ENCODE data around the gene SNX3. TPM values are rescaled to one million over a fixed set of nuclear protein-coding genes. Genes with fewer than 3 reads are reported as not detected.
A peak's percentile ranks its signal among the peaks of the same experiment; 100 is the strongest.

SNX3 gene
- total RNA-seq, 1 donor from 2014 or later = 179 TPM

DNA sequence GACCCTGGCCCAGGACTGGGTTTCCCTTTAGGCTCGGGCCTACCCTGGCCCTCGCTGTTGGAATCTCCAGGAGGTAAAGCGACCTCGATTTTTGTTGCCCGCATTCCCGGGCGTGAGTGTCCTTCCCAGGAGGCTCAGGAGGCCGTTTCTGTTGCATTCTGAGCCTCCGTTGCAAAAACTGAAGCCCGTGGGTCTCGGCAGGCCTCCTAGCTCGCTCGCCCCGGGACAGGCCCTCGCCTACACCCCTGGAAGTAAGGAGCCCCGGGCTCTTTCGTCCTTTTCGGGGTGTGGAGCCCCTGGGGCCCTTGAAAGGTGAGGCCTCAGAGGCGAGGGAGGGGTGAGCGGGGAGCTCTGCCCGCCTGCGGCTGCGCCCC is 92.8 kb downstream of the SNX3 start:
- Histone ChIP-seq H3K4me1 (peaks cover 50% of the 10 kb centered on the region), H3K27ac (no peak overlapping the region), H3K27me3 (peaks cover 100% of the 10 kb centered on the region), H3K36me3 (no peaks in the 10 kb centered on the region), H3K9me3 (no peaks in the 10 kb centered on the region), H3K4me3 (peak overlapping the region; percentile 26)
- TF ChIP-seq, protein P1, sequence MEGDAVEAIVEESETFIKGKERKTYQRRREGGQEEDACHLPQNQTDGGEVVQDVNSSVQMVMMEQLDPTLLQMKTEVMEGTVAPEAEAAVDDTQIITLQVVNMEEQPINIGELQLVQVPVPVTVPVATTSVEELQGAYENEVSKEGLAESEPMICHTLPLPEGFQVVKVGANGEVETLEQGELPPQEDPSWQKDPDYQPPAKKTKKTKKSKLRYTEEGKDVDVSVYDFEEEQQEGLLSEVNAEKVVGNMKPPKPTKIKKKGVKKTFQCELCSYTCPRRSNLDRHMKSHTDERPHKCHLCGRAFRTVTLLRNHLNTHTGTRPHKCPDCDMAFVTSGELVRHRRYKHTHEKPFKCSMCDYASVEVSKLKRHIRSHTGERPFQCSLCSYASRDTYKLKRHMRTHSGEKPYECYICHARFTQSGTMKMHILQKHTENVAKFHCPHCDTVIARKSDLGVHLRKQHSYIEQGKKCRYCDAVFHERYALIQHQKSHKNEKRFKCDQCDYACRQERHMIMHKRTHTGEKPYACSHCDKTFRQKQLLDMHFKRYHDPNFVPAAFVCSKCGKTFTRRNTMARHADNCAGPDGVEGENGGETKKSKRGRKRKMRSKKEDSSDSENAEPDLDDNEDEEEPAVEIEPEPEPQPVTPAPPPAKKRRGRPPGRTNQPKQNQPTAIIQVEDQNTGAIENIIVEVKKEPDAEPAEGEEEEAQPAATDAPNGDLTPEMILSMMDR (IDR thresholded peaks at IDR 0.05) = no peak
- no peak for DNase-seq
- ATAC-seq = peak; percentile 8
- intact Hi-C loops (cut with DNase I) = no loop called here

DNA sequence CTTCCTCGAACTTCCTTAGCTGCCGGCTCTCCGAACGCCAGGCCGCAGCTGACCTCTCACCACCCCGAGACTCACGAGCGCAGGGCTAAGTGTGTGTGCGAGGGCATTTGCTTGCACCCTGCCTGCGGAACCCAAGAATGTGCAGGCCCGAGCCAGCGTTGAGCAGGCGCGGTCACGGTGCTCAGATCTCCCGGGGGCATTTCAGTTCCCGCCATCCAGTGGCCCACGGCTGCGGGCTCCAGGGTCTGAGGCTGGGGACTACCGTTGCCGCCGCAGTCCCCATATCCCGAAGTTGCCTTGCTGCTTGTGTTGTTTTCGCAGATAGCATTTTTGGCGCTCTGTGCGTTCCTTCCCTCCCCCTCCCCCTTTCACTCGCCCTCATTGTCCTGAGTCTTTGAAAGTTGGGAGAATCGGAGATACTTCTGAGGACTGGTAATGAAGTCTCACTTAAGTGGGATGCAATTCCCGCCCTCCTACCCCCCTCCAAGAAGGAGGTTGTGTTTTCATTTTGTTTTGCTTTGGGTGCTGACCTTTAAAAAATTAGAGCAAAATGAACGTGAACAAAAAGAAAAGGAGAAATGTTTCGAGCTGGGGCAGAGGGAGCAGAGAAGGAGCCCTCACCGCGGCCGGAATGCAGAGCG is 93.3 kb downstream of the SNX3 start:
- H3K4me1 ChIP-seq = peaks cover 50% of the 10 kb centered on the region
- H3K36me3 ChIP-seq = no peaks in the 10 kb centered on the region
- peak; percentile 6 for ATAC-seq
- no peaks in the 10 kb centered on the region for H3K9me3 ChIP-seq
- intact Hi-C loops (cut with DNase I) = no loop called here
- no peak for DNase-seq
- H3K27ac ChIP-seq = no peak overlapping the region
- no peak overlapping the region for H3K4me3 ChIP-seq
- peaks cover 100% of the 10 kb centered on the region for H3K27me3 ChIP-seq
- TF ChIP-seq, protein P1 (IDR thresholded peaks at IDR 0.05) = no peak

DNA sequence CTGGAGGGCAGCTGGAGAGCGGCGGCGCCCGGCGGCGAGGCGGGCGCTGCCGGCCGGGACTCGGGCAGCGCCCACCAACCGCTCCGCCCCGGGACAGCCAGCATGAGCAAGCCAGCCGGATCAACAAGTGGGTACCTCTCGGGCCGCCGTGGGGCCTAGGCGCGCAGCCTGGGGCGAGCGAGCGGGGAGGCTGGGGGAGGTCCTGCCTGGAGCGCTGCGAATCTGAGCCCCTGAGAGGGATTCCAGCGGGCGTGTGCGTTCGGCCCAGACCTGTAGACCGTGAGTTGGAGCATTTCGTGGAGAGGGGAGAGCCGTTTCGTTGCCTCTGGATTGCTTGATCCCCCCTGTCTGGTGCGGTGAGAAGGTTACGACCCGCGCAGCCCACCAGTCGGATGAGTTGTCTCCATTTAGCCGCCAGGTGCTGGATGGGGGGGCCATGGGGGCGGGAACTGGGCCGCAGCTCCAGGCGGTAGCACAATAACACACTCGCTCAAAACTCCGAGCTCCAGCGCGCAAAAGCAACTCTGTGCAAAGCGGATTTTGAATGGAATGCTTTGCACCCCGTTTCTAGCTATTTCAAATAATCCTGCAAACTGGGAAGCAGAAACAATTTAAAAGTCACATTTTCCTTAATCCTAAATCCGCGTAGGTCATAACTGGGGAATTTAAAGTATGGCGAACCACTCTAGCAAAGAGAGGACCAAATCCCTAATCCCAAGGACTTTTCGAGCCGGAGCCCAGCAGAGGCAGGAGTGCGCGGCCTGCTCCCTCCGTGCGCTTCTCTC is 94.0 kb downstream of the SNX3 start:
- DNase-seq (no peak), ATAC-seq (no peak)
- Histone ChIP-seq H3K4me3 (no peak overlapping the region), H3K4me1 (peaks cover 50% of the 10 kb centered on the region), H3K9me3 (no peaks in the 10 kb centered on the region), H3K36me3 (no peaks in the 10 kb centered on the region), H3K27ac (no peak overlapping the region), H3K27me3 (peaks cover 100% of the 10 kb centered on the region)
- TF ChIP-seq, protein P1 (IDR thresholded peaks at IDR 0.05) = no peak
- intact Hi-C loops (cut with DNase I) = no loop called here

DNA sequence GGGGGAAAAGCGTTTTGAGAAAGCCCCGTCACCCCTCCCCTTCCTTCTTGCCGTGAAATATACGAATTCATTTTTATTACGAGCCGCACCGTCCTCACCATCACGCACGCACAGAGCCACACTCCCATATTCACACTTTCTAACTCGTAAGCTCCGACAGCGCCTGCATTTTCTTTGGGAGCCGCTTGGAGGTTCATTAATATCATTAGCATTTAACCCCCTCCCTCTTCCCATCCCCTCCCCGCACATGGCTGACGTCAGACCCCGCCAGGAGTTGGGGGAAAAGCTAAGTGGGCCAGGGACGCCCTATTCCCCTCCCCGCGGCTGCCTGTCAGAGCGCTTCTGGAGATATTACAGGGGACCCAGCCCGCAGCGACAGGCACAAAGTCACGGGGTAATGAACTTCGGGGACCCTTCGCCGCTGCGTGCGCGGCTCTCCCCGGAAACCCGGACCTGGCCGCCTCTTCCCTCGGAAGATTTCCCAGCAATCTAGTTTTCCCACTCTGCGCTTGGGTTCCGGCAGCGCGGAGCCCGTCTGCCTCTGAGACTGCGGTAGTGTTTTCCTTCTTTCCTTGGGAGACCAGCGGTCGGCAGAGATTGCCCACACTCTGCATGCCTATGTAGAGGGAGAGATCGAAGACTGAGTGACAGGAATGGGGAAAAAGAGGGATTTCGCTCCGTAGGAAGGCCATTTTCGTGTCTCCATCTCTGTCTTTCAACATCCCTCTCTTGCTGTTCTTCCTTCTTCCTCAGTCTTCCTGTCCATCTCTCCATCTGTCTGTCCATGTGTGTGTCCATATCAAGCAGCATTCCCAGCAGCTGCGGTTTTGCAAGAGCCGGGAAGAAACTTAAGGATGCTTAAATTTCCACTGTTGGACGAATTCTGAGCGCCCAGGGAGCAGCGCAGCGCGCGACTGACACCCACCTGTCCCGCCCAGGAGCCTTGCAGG is 94.9 kb downstream of the SNX3 start, which contains the start of gene NR2E1:
Gene NR2E1 (plus strand): TSS at position 309 of the 950 bp plus-strand sequence. CDS start 744 bp downstream, outside the sequence.
- ATAC-seq = no peak
- Histone ChIP-seq H3K27me3 (peaks cover 100% of the 10 kb centered on the region), H3K4me1 (peaks cover 50% of the 10 kb centered on the region), H3K9me3 (no peaks in the 10 kb centered on the region), H3K4me3 (peak within 1 kb of the TSS; percentile 4), H3K36me3 (no peaks in the 10 kb centered on the region), H3K27ac (no peak within 1 kb of the TSS)
- no peak for DNase-seq
- intact Hi-C loops (cut with DNase I) = no loop called here
- TF ChIP-seq, protein P1 (IDR thresholded peaks at IDR 0.05) = no peak

Data from upper lobe of right lung (tissue), 1 donor.